PFSK-1 (cell line): ENCODE data around the gene SLC22A17.

Experiments
- POLR2AphosphoS5 ChIP-seq: IDR thresholded peaks from 2 replicates; pipeline ENCODE4 v1.6.1; 2012; ENCODE audit warnings: low read depth, mild to moderate bottlenecking, control low read depth, low read length, moderate library complexity
- SIN3A ChIP-seq: IDR thresholded peaks from 2 replicates; pipeline ENCODE4 v1.6.1; 2012; ENCODE audit warnings: mild to moderate bottlenecking, low read length, moderate library complexity, borderline replicate concordance; ENCODE audit not compliant: insufficient read depth
- TAF1 ChIP-seq: IDR thresholded peaks from 2 replicates; pipeline ENCODE4 v1.6.1; 2012; ENCODE audit warnings: low read length, control low read depth, borderline replicate concordance; ENCODE audit not compliant: insufficient read depth
- TF ChIP-seq, protein P1 (sequence below), 2 experiments: IDR thresholded peaks; 2 replicates each; pipeline versions ENCODE4 v1.6.1 to v1.8.0; 2011 to 2012; ENCODE audit warnings: low read depth in 2 of 2, low read length in 2 of 2, control low read depth in 1 of 2, inconsistent platforms in 1 of 2, mild to moderate bottlenecking in 1 of 2, moderate library complexity in 1 of 2; ENCODE audit not compliant: insufficient read depth in 1 of 2

DNA sequence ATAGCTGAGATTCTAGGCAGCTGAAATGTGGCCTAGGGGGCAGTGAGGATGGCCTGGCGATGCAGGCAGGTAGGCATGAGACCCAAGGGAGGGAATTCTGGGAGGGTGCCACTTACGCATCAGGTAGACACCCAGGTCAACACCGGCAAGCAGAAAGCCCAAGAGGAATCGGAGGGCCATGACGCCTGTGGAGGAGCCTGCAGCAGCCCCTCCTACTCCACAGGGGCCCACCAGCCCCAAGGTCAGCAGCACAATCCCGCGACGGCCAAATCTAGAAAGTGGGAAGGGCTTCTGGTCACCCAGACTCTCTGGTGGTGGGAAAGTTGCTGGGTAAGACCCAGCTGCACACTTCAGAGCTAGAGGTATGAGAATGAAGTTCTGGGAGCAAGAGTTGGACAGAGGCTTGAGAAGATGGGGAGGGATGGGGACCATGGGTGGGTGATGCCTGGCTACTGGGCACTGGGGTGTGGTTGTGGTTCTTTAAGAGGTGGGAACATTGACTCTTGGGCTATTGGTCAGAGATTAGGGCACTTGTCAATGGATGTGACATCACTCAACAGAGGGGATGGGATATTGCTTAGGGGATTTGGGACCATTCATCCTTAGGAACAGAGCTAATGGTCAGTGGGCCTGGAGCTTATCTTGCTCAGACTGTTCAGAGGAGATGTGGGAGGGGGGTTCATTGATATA is 3.4 kb downstream of the SLC22A17 start:
- no peak for TF ChIP-seq TAF1
- TF ChIP-seq POLR2AphosphoS5 = no peak
- TF ChIP-seq, protein P1, sequence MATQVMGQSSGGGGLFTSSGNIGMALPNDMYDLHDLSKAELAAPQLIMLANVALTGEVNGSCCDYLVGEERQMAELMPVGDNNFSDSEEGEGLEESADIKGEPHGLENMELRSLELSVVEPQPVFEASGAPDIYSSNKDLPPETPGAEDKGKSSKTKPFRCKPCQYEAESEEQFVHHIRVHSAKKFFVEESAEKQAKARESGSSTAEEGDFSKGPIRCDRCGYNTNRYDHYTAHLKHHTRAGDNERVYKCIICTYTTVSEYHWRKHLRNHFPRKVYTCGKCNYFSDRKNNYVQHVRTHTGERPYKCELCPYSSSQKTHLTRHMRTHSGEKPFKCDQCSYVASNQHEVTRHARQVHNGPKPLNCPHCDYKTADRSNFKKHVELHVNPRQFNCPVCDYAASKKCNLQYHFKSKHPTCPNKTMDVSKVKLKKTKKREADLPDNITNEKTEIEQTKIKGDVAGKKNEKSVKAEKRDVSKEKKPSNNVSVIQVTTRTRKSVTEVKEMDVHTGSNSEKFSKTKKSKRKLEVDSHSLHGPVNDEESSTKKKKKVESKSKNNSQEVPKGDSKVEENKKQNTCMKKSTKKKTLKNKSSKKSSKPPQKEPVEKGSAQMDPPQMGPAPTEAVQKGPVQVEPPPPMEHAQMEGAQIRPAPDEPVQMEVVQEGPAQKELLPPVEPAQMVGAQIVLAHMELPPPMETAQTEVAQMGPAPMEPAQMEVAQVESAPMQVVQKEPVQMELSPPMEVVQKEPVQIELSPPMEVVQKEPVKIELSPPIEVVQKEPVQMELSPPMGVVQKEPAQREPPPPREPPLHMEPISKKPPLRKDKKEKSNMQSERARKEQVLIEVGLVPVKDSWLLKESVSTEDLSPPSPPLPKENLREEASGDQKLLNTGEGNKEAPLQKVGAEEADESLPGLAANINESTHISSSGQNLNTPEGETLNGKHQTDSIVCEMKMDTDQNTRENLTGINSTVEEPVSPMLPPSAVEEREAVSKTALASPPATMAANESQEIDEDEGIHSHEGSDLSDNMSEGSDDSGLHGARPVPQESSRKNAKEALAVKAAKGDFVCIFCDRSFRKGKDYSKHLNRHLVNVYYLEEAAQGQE (IDR thresholded peaks at IDR 0.05; ENCODE audit: insufficient read depth in 1 of 2, low read depth in 2 of 2, low read length in 2 of 2) = no peak
- TF ChIP-seq SIN3A = no peak
